ENCODE data around the gene NUTF2. TPM values are rescaled to one million over a fixed set of nuclear protein-coding genes. Genes with fewer than 3 reads are reported as not detected.
A peak's percentile ranks its signal among the peaks of the same experiment; 100 is the strongest.

Gene NUTF2
- total RNA-seq, 4 donors from 2014 or later, result 90.0 to 194 (median 113) TPM

GRCh38 chr16:67865318-67865717 is 18.6 kb downstream of the NUTF2 start:
- no peak for ATAC-seq
- WGBS, 2 donors (ENCODE audit: low coverage in 1 of 2), result 100% methylated on average over 2 of the region's 2 CpGs; no CpG with 5 or more reads in 1 of the 2 donors
- Histone ChIP-seq H3K36me3 (peaks cover 0 to 62% of the 10 kb centered on the region in 2 donors), H3K9me3 (no peaks in the 10 kb centered on the region), H3K4me1 (peaks cover 2 to 52% (median 27%) of the 10 kb centered on the region in 3 donors), H3K27me3 (no peaks in the 10 kb centered on the region), H3K4me3 (no peak overlapping the region), H3K27ac (peak overlapping the region in 1 of 4 donors; percentile 6)
- TF ChIP-seq POLR2AphosphoS5 (IDR thresholded peaks at IDR 0.05), result no peak
- no peak for TF ChIP-seq POLR2A (IDR thresholded peaks at IDR 0.05)
- TF ChIP-seq EP300 (IDR thresholded peaks at IDR 0.05), result no peak
- peak in 3 of 4 experiments; percentile 18 to 37 (median 24) for TF ChIP-seq CTCF (IDR thresholded peaks at IDR 0.05)

GRCh38 chr16:67868290-67868689 is 21.6 kb downstream of the NUTF2 start:
- TF ChIP-seq POLR2AphosphoS5 (IDR thresholded peaks at IDR 0.05), result no peak
- TF ChIP-seq EP300 (IDR thresholded peaks at IDR 0.05), result no peak
- no peak for TF ChIP-seq CTCF (IDR thresholded peaks at IDR 0.05)
- Histone ChIP-seq H3K4me1 (peaks cover 2 to 31% (median 12%) of the 10 kb centered on the region in 3 donors), H3K27me3 (no peaks in the 10 kb centered on the region), H3K4me3 (no peak overlapping the region), H3K36me3 (peaks cover 0 to 71% of the 10 kb centered on the region in 2 donors), H3K9me3 (no peaks in the 10 kb centered on the region), H3K27ac (no peak overlapping the region)
- no peak for ATAC-seq
- 95 to 100% methylated on average over 1 to 5 of the region's 6 CpGs for WGBS, 2 donors (ENCODE audit: low coverage in 1 of 2)

GRCh38 chr16:67869653-67870052 is 22.9 kb downstream of the NUTF2 start:
- no peak overlapping the region for H3K4me3 ChIP-seq
- H3K27ac ChIP-seq, result no peak overlapping the region
- 60 to 83% methylated on average over 1 to 6 of the region's 7 CpGs for WGBS, 2 donors (ENCODE audit: low coverage in 1 of 2)
- H3K36me3 ChIP-seq, result peaks cover 0 to 71% of the 10 kb centered on the region in 2 donors
- ATAC-seq, result no peak
- H3K9me3 ChIP-seq, result no peaks in the 10 kb centered on the region
- H3K27me3 ChIP-seq, result no peaks in the 10 kb centered on the region
- H3K4me1 ChIP-seq, result peaks cover 3 to 31% (median 12%) of the 10 kb centered on the region in 3 donors
- no peak for TF ChIP-seq POLR2AphosphoS5 (IDR thresholded peaks at IDR 0.05)
- no peak for TF ChIP-seq POLR2A (IDR thresholded peaks at IDR 0.05)
- no peak for TF ChIP-seq EP300 (IDR thresholded peaks at IDR 0.05)
- TF ChIP-seq CTCF (IDR thresholded peaks at IDR 0.05), result no peak

- H3K4me3 ChIP-seq, result no peak overlapping the region
- H3K27ac ChIP-seq, result no peak overlapping the region
- TF ChIP-seq EP300 (IDR thresholded peaks at IDR 0.05) (no peak), POLR2AphosphoS5 (IDR thresholded peaks at IDR 0.05) (no peak), CTCF (IDR thresholded peaks at IDR 0.05) (no peak), POLR2A (IDR thresholded peaks at IDR 0.05) (no peak)
- no peak for ATAC-seq
- H3K9me3 ChIP-seq, result no peaks in the 10 kb centered on the region
- 40 to 50% methylated on average over 1 of the region's 3 CpGs for WGBS, 2 donors (ENCODE audit: low coverage in 1 of 2)
- H3K36me3 ChIP-seq, result peaks cover 0 to 70% of the 10 kb centered on the region in 2 donors
- H3K4me1 ChIP-seq, result peaks cover 3 to 38% (median 22%) of the 10 kb centered on the region in 3 donors
- no peaks in the 10 kb centered on the region for H3K27me3 ChIP-seq
Observed at GRCh38 chr16:67871256-67871655, 24.5 kb downstream of the NUTF2 start.

GRCh38 chr16:67872131-67872630 is 25.4 kb downstream of the NUTF2 start:
- H3K4me3 ChIP-seq, result peak overlapping the region in 1 of 2 donors; percentile 99
- WGBS, 2 donors (ENCODE audit: low coverage in 1 of 2), result 33 to 57% methylated on average over 1 of the region's 2 CpGs
- H3K4me1 ChIP-seq, result peaks cover 3 to 45% (median 22%) of the 10 kb centered on the region in 3 donors
- H3K27ac ChIP-seq, result peak overlapping the region; percentile 41 to 89 (median 86)
- no peak for TF ChIP-seq POLR2AphosphoS5 (IDR thresholded peaks at IDR 0.05)
- TF ChIP-seq POLR2A (IDR thresholded peaks at IDR 0.05), result no peak
- TF ChIP-seq CTCF (IDR thresholded peaks at IDR 0.05), result no peak
- TF ChIP-seq EP300 (IDR thresholded peaks at IDR 0.05), result no peak
- H3K27me3 ChIP-seq, result no peaks in the 10 kb centered on the region
- no peaks in the 10 kb centered on the region for H3K9me3 ChIP-seq
- ATAC-seq, result no peak
- peaks cover 0 to 70% of the 10 kb centered on the region in 2 donors for H3K36me3 ChIP-seq
